ENCODE results near the gene MAPRE2. TPM values are rescaled to one million over a fixed set of nuclear protein-coding genes. Genes with fewer than 3 reads are reported as not detected.

MAPRE2 gene
- total RNA-seq, 4 donors from 2014 or later, result 21.8 to 57.7 (median 40.0) TPM

DNA sequence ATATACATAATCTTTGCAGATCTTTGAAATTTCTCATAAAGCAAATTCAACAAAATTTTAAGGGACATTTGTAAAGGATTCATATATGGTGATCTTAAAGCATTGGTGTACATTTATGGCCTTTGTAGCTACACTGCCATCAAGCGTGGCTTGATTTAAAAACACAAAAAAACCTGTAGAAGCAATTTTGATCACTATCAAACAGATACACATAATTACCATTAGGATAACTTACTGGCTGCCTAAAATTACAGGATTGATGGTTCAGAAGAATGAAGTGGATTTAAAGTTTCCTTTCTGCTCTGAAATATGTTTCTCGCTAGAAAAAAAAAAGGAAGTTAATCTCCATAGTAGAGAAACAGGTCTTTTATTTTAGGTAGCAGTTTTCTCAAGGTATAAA lies 31.4 kb downstream of the MAPRE2 start:
- 70 to 86% methylated on average over 2 of the region's 2 CpGs for WGBS, 2 donors
- intact Hi-C loops (cut with DNase I; ENCODE audit: low total_unique reads), result loop anchor here (10.0 kb wide), 1 partner anchor 48 kb away; no protein-coding TSS in a partner anchor
- TF ChIP-seq, protein P1, sequence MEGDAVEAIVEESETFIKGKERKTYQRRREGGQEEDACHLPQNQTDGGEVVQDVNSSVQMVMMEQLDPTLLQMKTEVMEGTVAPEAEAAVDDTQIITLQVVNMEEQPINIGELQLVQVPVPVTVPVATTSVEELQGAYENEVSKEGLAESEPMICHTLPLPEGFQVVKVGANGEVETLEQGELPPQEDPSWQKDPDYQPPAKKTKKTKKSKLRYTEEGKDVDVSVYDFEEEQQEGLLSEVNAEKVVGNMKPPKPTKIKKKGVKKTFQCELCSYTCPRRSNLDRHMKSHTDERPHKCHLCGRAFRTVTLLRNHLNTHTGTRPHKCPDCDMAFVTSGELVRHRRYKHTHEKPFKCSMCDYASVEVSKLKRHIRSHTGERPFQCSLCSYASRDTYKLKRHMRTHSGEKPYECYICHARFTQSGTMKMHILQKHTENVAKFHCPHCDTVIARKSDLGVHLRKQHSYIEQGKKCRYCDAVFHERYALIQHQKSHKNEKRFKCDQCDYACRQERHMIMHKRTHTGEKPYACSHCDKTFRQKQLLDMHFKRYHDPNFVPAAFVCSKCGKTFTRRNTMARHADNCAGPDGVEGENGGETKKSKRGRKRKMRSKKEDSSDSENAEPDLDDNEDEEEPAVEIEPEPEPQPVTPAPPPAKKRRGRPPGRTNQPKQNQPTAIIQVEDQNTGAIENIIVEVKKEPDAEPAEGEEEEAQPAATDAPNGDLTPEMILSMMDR (IDR thresholded peaks at IDR 0.05), result no peak
- no peak for TF ChIP-seq POLR2A (IDR thresholded peaks at IDR 0.05)

DNA sequence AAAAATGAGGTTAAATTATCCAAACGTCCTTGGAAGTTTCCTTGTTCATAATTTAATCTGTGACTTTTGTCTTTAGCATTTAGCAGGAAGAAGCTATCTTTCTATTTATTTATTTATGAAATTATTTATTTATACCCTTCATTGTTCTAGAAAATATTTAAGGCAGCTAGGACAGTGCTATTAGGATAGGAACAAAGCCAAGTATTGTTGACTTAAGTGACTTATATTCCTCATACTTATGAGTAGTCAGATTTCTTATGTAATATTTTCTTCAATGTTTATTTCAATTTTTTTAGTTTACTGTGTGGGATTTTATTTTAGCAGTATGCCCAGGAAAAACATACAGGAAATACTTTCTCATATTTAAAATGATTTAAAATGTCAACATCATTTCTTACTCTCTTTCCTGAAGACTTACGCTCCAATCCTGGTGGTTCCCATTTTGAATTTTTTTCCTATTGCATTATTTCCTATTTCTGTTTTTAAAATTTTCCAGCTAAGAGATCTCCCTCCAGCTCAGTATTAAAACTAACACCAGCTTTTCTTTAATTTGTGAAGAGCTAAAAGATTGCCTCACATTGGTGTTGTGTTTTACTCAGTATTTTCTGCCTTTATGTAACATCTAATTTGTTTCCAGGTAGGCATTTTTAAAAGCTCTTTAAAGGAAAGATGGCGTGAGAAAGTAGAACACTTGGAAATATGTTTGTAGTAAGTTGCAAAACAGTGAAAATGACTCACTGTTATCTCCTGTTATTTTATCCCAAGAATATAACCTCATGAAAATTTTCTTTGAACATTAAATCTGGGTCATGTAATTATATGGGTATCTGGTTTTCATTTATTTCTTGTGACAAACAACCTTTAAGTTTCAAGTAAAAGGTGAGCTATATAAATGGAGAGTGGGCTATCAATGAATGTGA lies 32.2 kb downstream of the MAPRE2 start:
- WGBS, 2 donors, result 53 to 68% methylated on average over 3 of the region's 3 CpGs
- TF ChIP-seq, protein P1 (IDR thresholded peaks at IDR 0.05), result no peak
- TF ChIP-seq POLR2A (IDR thresholded peaks at IDR 0.05), result no peak
- no peak overlapping the region for H3K4me3 ChIP-seq (ENCODE audit: low read depth, poor library complexity, severe bottlenecking)
- intact Hi-C loops (cut with DNase I; ENCODE audit: low total_unique reads), result loop anchor here (10.0 kb wide), 1 partner anchor 49 kb away; no protein-coding TSS in a partner anchor
- DNase-seq (ENCODE audit: low spot score in 2 of 2), result no peak

More for the DNA sequence above, 31.4 kb downstream of the MAPRE2 start:
- H3K4me3 ChIP-seq (ENCODE audit: low read depth, poor library complexity, severe bottlenecking), result no peak overlapping the region
- DNase-seq (ENCODE audit: low spot score in 2 of 2), result no peak

DNA sequence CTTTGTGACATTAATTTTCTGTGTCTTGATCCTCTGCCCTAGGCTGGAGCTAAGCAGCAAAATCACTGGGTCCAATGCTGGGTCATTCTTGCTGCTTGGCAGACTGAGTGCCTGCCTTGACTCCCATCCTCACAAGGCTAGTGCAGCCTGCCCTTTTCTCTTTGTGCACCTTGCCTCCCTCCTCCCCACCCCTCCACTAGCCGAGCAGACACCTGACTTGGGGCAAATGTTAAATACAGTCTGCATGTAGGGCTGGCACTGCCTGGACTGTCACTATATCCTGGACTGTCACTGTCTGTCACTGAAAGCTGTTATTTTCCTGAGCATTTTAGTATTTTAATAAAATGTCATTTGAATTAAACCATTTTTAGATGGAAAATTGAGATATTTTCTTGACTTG lies 33.4 kb downstream of the MAPRE2 start:
- no peak overlapping the region for H3K4me3 ChIP-seq (ENCODE audit: low read depth, poor library complexity, severe bottlenecking)
- intact Hi-C loops (cut with DNase I; ENCODE audit: low total_unique reads), result loop anchor here (10.0 kb wide), 1 partner anchor 50 kb away; no protein-coding TSS in a partner anchor
- DNase-seq (ENCODE audit: low spot score in 2 of 2), result no peak
- TF ChIP-seq, protein P1 (IDR thresholded peaks at IDR 0.05), result no peak
- no peak for TF ChIP-seq POLR2A (IDR thresholded peaks at IDR 0.05)
- WGBS, 2 donors, result 92 to 93% methylated on average over 1 of the region's 1 CpG

DNA sequence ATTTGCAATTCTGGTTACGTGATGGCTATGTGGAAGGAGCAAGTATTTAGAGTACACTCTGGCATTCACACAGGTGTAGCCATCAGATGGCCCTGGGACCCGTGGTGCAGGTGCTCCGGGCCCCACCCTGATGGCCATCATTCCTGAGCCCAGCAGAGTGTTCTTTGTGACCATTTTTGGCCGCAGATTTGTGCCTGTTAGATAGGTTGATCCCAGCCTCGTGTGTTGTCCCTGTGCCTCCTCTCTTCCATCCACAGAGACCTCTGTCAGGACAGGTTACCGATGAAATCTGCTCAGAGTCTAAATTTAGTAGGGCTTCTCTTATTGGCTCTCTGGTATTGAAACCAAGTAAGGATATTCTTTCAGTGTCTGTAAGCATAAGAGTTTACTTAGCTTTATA lies 33.9 kb downstream of the MAPRE2 start:
- 75 to 83% methylated on average over 6 of the region's 6 CpGs for WGBS, 2 donors
- intact Hi-C loops (cut with DNase I; ENCODE audit: low total_unique reads), result loop anchor here (10.0 kb wide), 1 partner anchor 50 kb away; no protein-coding TSS in a partner anchor
- no peak for TF ChIP-seq POLR2A (IDR thresholded peaks at IDR 0.05)
- TF ChIP-seq, protein P1 (IDR thresholded peaks at IDR 0.05), result no peak
- no peak overlapping the region for H3K4me3 ChIP-seq (ENCODE audit: low read depth, poor library complexity, severe bottlenecking)
- DNase-seq (ENCODE audit: low spot score in 2 of 2), result no peak

DNA sequence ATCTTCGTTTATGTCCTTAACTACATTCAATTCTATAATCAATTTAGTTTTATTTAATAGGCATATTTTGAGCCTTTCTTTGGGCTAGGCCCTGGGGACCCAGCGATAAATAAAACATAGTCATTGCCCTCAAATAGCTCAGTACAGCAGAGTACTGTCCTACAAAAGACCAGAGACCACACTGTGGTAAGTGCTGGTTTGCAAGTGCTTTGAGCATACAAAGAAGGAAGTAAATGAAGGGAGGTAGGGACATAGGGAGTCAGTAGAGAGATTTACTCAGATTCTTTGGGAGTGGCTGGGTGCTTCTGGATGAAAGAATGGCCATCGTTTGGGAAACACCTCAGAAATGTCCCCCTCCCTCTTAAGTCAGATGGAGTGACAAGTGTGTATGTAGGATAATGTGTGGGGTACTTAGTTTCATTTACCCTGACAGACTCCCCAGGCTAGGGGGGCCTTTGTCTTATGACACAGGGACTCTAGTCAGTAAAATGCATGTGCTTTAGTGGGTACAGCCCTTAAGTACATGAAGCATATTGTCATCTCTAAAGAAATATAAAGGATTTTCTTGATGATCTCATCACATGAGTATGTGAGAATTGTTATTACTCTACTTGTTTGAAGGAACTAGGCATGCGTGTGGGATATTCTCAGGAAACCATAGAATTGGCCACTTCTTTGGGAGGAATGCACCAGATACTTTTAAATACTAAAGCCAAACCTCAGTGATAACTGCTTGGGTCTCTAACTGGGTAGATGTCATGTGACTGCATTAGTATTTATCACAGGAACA lies 35.1 kb downstream of the MAPRE2 start:
- 62 to 90% methylated on average over 4 of the region's 4 CpGs for WGBS, 2 donors
- H3K4me3 ChIP-seq (ENCODE audit: low read depth, poor library complexity, severe bottlenecking), result no peak overlapping the region
- DNase-seq (ENCODE audit: low spot score in 2 of 2), result no peak
- intact Hi-C loops (cut with DNase I; ENCODE audit: low total_unique reads), result loop anchor here (10.0 kb wide), 1 partner anchor 52 kb away; no protein-coding TSS in a partner anchor
- TF ChIP-seq, protein P1 (IDR thresholded peaks at IDR 0.05), result no peak
- TF ChIP-seq POLR2A (IDR thresholded peaks at IDR 0.05), result no peak

Measured in lower leg skin (tissue), 4 donors.